Measurements from ENCODE around the gene TUSC2. TPM values are rescaled to one million over a fixed set of nuclear protein-coding genes. Genes with fewer than 3 reads are reported as not detected.

TUSC2 gene
- polyA plus RNA-seq, 1 donor from 2014 or later = 88.8 TPM

DNA sequence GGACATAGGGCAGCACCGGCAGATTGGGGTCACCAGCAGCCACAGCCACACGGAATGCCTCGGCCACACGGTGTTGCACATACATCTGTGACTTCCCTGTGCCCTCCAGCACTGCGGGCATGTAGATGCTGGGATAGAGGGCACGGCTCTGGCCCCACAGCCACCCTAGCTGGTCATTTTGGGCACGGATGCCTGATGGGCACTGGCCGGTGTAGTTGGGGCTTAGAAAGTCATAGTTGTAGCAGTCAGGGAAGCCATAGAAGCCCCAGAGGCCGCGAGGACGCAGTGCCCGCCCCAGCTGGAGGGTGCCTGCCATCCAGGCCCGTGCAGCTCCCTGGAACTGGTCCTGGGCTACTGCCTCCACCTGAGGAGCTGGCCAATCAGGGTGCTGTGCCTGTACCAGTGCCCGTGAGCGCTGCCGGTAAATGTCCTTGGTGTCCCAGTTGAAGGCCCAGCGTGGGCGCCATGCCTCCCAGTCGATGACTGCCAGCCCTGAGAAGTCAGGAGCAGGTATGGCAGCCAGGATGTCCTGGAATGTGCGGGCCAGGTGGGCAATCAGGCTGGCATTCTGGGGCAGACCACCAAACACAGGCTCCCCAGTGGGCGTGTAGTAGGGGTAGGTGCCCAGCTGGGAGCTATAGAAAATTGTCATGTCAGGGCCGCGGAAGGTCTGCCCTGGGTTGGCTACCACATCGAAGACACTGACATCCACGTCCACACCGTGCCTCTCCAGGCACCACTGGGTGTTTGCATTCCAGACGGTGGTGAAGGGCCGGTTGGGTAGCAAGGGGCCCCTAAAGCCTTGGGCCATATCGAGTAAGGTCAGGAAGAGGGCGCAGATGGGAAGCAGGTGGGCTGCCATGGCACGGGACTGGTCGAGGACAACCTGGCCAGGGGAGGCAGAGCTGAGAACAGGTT, 25.7 kb downstream of the TUSC2 start:
- Histone ChIP-seq H3F3A (ENCODE audit: insufficient read depth, low read length, poor library complexity, severe bottlenecking) (no peaks in the 10 kb centered on the region), H4K20me1 (ENCODE audit: insufficient read depth) (no peaks in the 10 kb centered on the region), H3K4me2 (ENCODE audit: low read length) (no peak overlapping the region), H3K9me3 (ENCODE audit: low read length) (no peaks in the 10 kb centered on the region), H2AFZ (ENCODE audit: low read depth, low read length) (no peak overlapping the region), H3K36me3 (ENCODE audit: insufficient read depth, low read length) (no peaks in the 10 kb centered on the region), H3K9me2 (ENCODE audit: insufficient read depth, low read length) (no peaks in the 10 kb centered on the region), H3K79me2 (replicated peaks; ENCODE audit: insufficient read depth, low read length) (no peaks in the 10 kb centered on the region), H3K27me3 (ENCODE audit: insufficient read depth, low read depth, low read length) (no peaks in the 10 kb centered on the region), H3K4me3 (ENCODE audit: low read length) (no peak overlapping the region), H3K27ac (ENCODE audit: low read length) (no peak overlapping the region), H3K9ac (ENCODE audit: low read length) (no peak overlapping the region)
- TF ChIP-seq TAF1 (IDR thresholded peaks at IDR 0.05; ENCODE audit: low read depth) (no peak), SMC3 (conservative IDR thresholded peaks at IDR 0.05; ENCODE audit: poor library complexity) (no peak), POLR2AphosphoS5 (IDR thresholded peaks at IDR 0.05) (no peak), EP300 (conservative IDR thresholded peaks at IDR 0.05; ENCODE audit: poor library complexity, severe bottlenecking) (no peak), EZH2 (IDR thresholded peaks at IDR 0.05; ENCODE audit: borderline replicate concordance, insufficient read depth, low read length, poor library complexity, severe bottlenecking) (no peak), RAD21 (conservative IDR thresholded peaks at IDR 0.05) (no peak), MXI1 (conservative IDR thresholded peaks at IDR 0.05; ENCODE audit: poor library complexity, severe bottlenecking) (no peak)
- TF ChIP-seq, protein P1, sequence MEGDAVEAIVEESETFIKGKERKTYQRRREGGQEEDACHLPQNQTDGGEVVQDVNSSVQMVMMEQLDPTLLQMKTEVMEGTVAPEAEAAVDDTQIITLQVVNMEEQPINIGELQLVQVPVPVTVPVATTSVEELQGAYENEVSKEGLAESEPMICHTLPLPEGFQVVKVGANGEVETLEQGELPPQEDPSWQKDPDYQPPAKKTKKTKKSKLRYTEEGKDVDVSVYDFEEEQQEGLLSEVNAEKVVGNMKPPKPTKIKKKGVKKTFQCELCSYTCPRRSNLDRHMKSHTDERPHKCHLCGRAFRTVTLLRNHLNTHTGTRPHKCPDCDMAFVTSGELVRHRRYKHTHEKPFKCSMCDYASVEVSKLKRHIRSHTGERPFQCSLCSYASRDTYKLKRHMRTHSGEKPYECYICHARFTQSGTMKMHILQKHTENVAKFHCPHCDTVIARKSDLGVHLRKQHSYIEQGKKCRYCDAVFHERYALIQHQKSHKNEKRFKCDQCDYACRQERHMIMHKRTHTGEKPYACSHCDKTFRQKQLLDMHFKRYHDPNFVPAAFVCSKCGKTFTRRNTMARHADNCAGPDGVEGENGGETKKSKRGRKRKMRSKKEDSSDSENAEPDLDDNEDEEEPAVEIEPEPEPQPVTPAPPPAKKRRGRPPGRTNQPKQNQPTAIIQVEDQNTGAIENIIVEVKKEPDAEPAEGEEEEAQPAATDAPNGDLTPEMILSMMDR (IDR thresholded peaks at IDR 0.05; ENCODE audit: poor library complexity, severe bottlenecking) = no peak
- TF ChIP-seq, protein P2, sequence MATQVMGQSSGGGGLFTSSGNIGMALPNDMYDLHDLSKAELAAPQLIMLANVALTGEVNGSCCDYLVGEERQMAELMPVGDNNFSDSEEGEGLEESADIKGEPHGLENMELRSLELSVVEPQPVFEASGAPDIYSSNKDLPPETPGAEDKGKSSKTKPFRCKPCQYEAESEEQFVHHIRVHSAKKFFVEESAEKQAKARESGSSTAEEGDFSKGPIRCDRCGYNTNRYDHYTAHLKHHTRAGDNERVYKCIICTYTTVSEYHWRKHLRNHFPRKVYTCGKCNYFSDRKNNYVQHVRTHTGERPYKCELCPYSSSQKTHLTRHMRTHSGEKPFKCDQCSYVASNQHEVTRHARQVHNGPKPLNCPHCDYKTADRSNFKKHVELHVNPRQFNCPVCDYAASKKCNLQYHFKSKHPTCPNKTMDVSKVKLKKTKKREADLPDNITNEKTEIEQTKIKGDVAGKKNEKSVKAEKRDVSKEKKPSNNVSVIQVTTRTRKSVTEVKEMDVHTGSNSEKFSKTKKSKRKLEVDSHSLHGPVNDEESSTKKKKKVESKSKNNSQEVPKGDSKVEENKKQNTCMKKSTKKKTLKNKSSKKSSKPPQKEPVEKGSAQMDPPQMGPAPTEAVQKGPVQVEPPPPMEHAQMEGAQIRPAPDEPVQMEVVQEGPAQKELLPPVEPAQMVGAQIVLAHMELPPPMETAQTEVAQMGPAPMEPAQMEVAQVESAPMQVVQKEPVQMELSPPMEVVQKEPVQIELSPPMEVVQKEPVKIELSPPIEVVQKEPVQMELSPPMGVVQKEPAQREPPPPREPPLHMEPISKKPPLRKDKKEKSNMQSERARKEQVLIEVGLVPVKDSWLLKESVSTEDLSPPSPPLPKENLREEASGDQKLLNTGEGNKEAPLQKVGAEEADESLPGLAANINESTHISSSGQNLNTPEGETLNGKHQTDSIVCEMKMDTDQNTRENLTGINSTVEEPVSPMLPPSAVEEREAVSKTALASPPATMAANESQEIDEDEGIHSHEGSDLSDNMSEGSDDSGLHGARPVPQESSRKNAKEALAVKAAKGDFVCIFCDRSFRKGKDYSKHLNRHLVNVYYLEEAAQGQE (IDR thresholded peaks at IDR 0.05; ENCODE audit: borderline replicate concordance) = no peak

DNA sequence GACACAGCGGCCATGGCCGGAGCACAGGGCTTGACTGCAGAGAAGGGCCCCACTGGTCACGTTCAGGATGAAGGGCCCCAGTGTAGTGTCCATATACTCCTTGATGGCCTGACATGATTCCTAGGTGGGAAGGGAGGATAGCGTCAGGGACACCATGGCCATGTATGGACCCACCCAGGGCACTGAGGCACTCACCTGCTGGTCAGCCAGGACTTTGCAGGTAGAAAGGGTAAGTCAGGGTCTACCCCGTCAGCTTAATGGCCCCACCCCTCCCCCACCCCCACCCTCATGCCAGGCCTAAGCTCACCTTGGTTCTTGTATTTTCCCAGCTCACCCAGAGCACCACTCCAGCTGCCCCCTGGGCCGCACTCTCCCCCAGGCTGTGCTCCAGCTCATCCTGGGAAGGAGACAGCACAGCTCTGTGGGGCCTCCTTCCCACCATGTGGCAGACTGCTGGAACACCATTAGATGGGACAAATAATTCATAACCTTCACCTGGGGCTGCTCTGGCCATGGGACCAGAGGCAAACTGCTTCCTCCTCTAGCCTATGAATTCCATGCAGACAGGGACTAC, 27.3 kb downstream of the TUSC2 start:
- Histone ChIP-seq H4K20me1 (ENCODE audit: insufficient read depth) (no peaks in the 10 kb centered on the region), H3F3A (ENCODE audit: insufficient read depth, low read length, poor library complexity, severe bottlenecking) (no peaks in the 10 kb centered on the region), H3K36me3 (ENCODE audit: insufficient read depth, low read length) (no peaks in the 10 kb centered on the region), H3K27me3 (ENCODE audit: insufficient read depth, low read depth, low read length) (no peaks in the 10 kb centered on the region), H3K4me2 (ENCODE audit: low read length) (no peak overlapping the region), H3K4me3 (ENCODE audit: low read length) (peak overlapping the region; percentile 78), H3K9me3 (ENCODE audit: low read length) (no peaks in the 10 kb centered on the region), H3K27ac (ENCODE audit: low read length) (no peak overlapping the region), H3K9me2 (ENCODE audit: insufficient read depth, low read length) (no peaks in the 10 kb centered on the region), H2AFZ (ENCODE audit: low read depth, low read length) (no peak overlapping the region), H3K9ac (ENCODE audit: low read length) (peak overlapping the region; percentile 70), H3K79me2 (replicated peaks; ENCODE audit: insufficient read depth, low read length) (no peaks in the 10 kb centered on the region)
- TF ChIP-seq, protein P1 (IDR thresholded peaks at IDR 0.05; ENCODE audit: poor library complexity, severe bottlenecking) = no peak
- no peak for TF ChIP-seq RAD21 (conservative IDR thresholded peaks at IDR 0.05)
- TF ChIP-seq MXI1 (conservative IDR thresholded peaks at IDR 0.05; ENCODE audit: poor library complexity, severe bottlenecking) = no peak
- TF ChIP-seq EP300 (conservative IDR thresholded peaks at IDR 0.05; ENCODE audit: poor library complexity, severe bottlenecking) = no peak
- no peak for TF ChIP-seq SMC3 (conservative IDR thresholded peaks at IDR 0.05; ENCODE audit: poor library complexity)
- TF ChIP-seq TAF1 (IDR thresholded peaks at IDR 0.05; ENCODE audit: low read depth) = no peak
- TF ChIP-seq POLR2AphosphoS5 (IDR thresholded peaks at IDR 0.05) = no peak
- TF ChIP-seq, protein P2 (IDR thresholded peaks at IDR 0.05; ENCODE audit: borderline replicate concordance) = no peak
- no peak for TF ChIP-seq EZH2 (IDR thresholded peaks at IDR 0.05; ENCODE audit: borderline replicate concordance, insufficient read depth, low read length, poor library complexity, severe bottlenecking)

All from neural cell (in vitro differentiated cells).